K562 (cell line): Measurements from ENCODE around the gene ITPKA. TPM values are rescaled to one million over a fixed set of nuclear protein-coding genes. Genes with fewer than 3 reads are reported as not detected.

ENCODE experiments used
- BMI1 ChIP-seq: fragments of 150-350 bp; IDR thresholded peaks from 2 replicates; pipeline ENCODE4 v1.6.1; 2014; ENCODE audit warnings: low read length
- GABPA ChIP-seq: fragments of 200-800 bp; sonication (Bioruptor generic); conservative IDR thresholded peaks from 2 replicates; pipeline ENCODE4 v1.6.1; 2016; ENCODE audit warnings: low read depth, missing genetic modification characterization, missing compliant biosample characterization
- GTF2A2 ChIP-seq: IDR thresholded peaks from 2 replicates; pipeline ENCODE4 v1.6.1; 2016; ENCODE audit warnings: mild to moderate bottlenecking, missing genetic modification characterization, missing compliant biosample characterization
- HMG20A ChIP-seq: fragments of 450-650 bp; formaldehyde crosslinking; conservative IDR thresholded peaks from 2 replicates; pipeline ENCODE4 v1.4.0; 2020; ENCODE audit warnings: mild to moderate bottlenecking, mixed read lengths
- IRF2 ChIP-seq: sonication (generic); formaldehyde crosslinking; IDR thresholded peaks from 2 replicates; pipeline ENCODE4 v1.8.1; 2022; ENCODE audit warnings: mild to moderate bottlenecking, missing genetic modification reagents
- JUN ChIP-seq, 2 experiments: sonication (generic) in 1 of 2; formaldehyde crosslinking in 1 of 2; IDR thresholded peaks; 2 replicates each; pipeline versions ENCODE4 v1.6.1 to v1.8.0; 2012 to 2022; ENCODE audit warnings: borderline replicate concordance in 2 of 2, mild to moderate bottlenecking in 2 of 2, improper control_type of control experiment in 1 of 2, low read depth in 1 of 2, low read length in 1 of 2, missing genetic modification reagents in 1 of 2
- MLX ChIP-seq, 2 experiments: fragments of 450-650 bp in 1 of 2; sonication (generic) in 1 of 2; formaldehyde crosslinking; conservative IDR thresholded peaks; 2 replicates each; pipeline versions ENCODE4 v1.4.0 to v1.8.1; 2020 to 2022; ENCODE audit warnings: mild to moderate bottlenecking in 1 of 2, missing genetic modification reagents in 1 of 2
- NCOA4 ChIP-seq: fragments of 450-650 bp; IDR thresholded peaks from 2 replicates; pipeline ENCODE4 v1.6.1; 2018; ENCODE audit warnings: mild to moderate bottlenecking; ENCODE audit not compliant: partially characterized antibody
- RREB1 ChIP-seq: fragments of 250-450 bp; sonication (Bioruptor Pico); IDR thresholded peaks from 2 replicates; pipeline ENCODE4 v1.4.0; 2020
- SIRT6 ChIP-seq: IDR thresholded peaks from one replicate; pipeline ENCODE4 v1.6.1; 2012; ENCODE audit warnings: low read depth, mild to moderate bottlenecking, control low read depth, inconsistent platforms, low read length, moderate library complexity
- SP1 ChIP-seq: sonication (generic); formaldehyde crosslinking; IDR thresholded peaks from 2 replicates; pipeline ENCODE4 v1.8.1; 2022; ENCODE audit warnings: mild to moderate bottlenecking, missing genetic modification reagents
- ZBTB34 ChIP-seq: fragments of 250-450 bp; sonication (Bioruptor Pico); IDR thresholded peaks from 2 replicates; pipeline ENCODE4 v1.8.0; 2021; ENCODE audit warnings: mild to moderate bottlenecking, moderate library complexity
- ZKSCAN1 ChIP-seq: fragments of 150-350 bp; IDR thresholded peaks from 2 replicates; pipeline ENCODE4 v1.6.1; 2016; ENCODE audit warnings: low read depth, low read length
- ZNF24 ChIP-seq: fragments of 450-650 bp; IDR thresholded peaks from 2 replicates; pipeline ENCODE4 v1.6.1; 2016
- ZNF589 ChIP-seq: fragments of 200-800 bp; sonication (Bioruptor generic); IDR thresholded peaks from 2 replicates; pipeline ENCODE4 v1.6.1; 2016; ENCODE audit warnings: low read depth, missing genetic modification characterization, missing compliant biosample characterization
- ZNF639 ChIP-seq, 2 experiments: fragments of 200-800 bp in 1 of 2; sonication (Bioruptor generic) in 1 of 2; sonication (generic) in 1 of 2; formaldehyde crosslinking in 1 of 2; IDR thresholded peaks in 1 of 2; conservative IDR thresholded peaks in 1 of 2; 2 replicates each; pipeline versions ENCODE4 v1.5.0 to v1.6.1; 2016 to 2020; ENCODE audit warnings: missing compliant biosample characterization in 1 of 2, missing genetic modification characterization in 1 of 2, missing genetic modification reagents in 1 of 2
- ZNF785 ChIP-seq: fragments of 250-450 bp; sonication (Bioruptor Pico); IDR thresholded peaks from 2 replicates; pipeline ENCODE4 v1.4.0; 2020; ENCODE audit warnings: mild to moderate bottlenecking
- polyA plus RNA-seq, 8 experiments: library from polyadenylated mRNA; depleted of rRNA in 4 of 8; stranded (reverse) in 5 of 8; unstranded in 3 of 8; fragments of >200 nt; fragmentation: Nextera tagmentation in 2 of 8; fragmentation: Illumina TruSeq in 1 of 8; extraction: Ambion mirVana in 2 of 8; extraction: Trizol in 1 of 8; gene quantifications; 2 replicates each; pipeline versions ENCODE4 v1.2.1 to v1.2.3, GENCODE V29; 2011 to 2014; ENCODE audit warnings: inconsistent platforms in 1 of 8, missing spikeins in 1 of 8
- total RNA-seq, 7 experiments: library from RNA; depleted of rRNA in 6 of 7; stranded (reverse); fragments of >200 nt in 6 of 7; fragmentation: Illumina TruSeq in 2 of 7; extraction: Trizol in 2 of 7; gene quantifications; 2 replicates each; pipeline versions ENCODE4 v1.2.1 to v1.2.3, GENCODE V29; 2011 to 2021; ENCODE audit warnings: low replicate concordance in 1 of 7

Gene ITPKA
- total and polyA plus RNA-seq, 9 of the 15 experiments (the other 6 are each of a cell fraction or from before 2014, with no cell fraction given) = 0.14 to 68.4 (median 11.5) TPM

GRCh38 chr15:41495736-41496599 is 2.3 kb downstream of the ITPKA start (continued):
- TF ChIP-seq RREB1 (CRISPR knock-in tag) (no peak), SIRT6 (no peak), MLX (CRISPR knock-in tag; conservative IDR thresholded peaks at IDR 0.05) (no peak), JUN (IDR thresholded peaks at IDR 0.05; ENCODE audit: borderline replicate concordance, low read depth, low read length) (no peak), JUN (CRISPR knock-in tag; IDR thresholded peaks at IDR 0.05; ENCODE audit: borderline replicate concordance) (no peak), ZKSCAN1 (no peak), GTF2A2 (tag) (no peak), BMI1 (no peak), ZNF639 (CRISPR knock-in tag; conservative IDR thresholded peaks at IDR 0.05 in 1 of 2, IDR thresholded peaks at IDR 0.05 in 1 of 2) (peak in 1 of 2 experiments; percentile 70; a peak in 2 of 4 replicates), ZNF589 (no peak), HMG20A (CRISPR knock-in tag) (no peak), ZBTB34 (CRISPR knock-in tag) (no peak), IRF2 (CRISPR knock-in tag) (no peak), ZNF24 (no peak), ZNF785 (no peak), NCOA4 (no peak), SP1 (0 out of 2 replicates have a peak, but pooled peaks have one; percentile 9), GABPA (tag) (peak; percentile 48)
